ENCODE measurements around the gene PIK3R6.
"Not testable (repeated sequence)": the region's sequence is repeated elsewhere in the genome, so short reads cannot be mapped to it uniquely, and the experiment has no call there.

PIK3R6 gene

GRCh38 chr17:8893621-8894201 lies 26.2 kb upstream of the PIK3R6 start:
- DNase-seq: no peak

DNA sequence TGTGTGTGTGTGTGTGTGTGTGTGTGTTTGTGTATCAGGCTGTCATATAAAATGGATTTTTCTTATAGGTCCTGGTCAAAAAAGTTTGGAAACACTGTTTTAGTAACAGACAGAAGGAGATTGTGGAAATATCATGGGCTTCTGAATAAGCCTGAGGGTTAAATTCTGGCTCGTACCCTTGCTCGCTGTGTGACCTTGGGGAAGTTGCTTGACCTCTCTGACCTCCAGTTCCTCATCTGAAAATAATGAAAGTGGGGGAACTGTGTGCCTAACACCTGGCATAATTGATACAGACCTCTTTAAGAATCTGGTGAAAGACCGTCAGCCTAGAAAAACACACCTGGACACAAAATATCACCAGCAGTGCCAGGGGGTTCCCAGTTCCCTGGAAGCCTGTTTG lies 25.6 kb upstream of the PIK3R6 start:
- DNase-seq: no peak

DNA sequence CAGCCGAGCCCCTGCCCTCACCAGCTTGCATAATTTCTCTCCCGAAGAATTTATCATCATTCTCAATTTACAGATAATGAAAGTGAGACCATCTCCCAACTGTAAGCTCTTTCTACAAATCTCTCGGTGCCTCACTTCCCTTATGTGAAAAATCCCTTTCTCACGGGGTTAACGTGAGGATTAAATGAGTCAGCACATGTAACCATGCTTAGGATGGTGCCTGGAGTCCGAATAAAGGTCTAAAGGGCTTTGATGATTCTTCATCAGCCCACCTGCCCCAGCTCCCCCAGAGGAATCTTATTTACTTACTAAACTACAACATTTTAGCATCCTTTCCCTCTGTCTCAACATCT lies 24.8 kb upstream of the PIK3R6 start:
- DNase-seq: no peak

GRCh38 chr17:8890671-8891070 lies 23.2 kb upstream of the PIK3R6 start:
- no peak for DNase-seq

GRCh38 chr17:8889458-8890210 lies 22.2 kb upstream of the PIK3R6 start:
- no peak for DNase-seq

- no peak for DNase-seq
Observed at GRCh38 chr17:8888704-8889302, 21.3 kb upstream of the PIK3R6 start.

DNA sequence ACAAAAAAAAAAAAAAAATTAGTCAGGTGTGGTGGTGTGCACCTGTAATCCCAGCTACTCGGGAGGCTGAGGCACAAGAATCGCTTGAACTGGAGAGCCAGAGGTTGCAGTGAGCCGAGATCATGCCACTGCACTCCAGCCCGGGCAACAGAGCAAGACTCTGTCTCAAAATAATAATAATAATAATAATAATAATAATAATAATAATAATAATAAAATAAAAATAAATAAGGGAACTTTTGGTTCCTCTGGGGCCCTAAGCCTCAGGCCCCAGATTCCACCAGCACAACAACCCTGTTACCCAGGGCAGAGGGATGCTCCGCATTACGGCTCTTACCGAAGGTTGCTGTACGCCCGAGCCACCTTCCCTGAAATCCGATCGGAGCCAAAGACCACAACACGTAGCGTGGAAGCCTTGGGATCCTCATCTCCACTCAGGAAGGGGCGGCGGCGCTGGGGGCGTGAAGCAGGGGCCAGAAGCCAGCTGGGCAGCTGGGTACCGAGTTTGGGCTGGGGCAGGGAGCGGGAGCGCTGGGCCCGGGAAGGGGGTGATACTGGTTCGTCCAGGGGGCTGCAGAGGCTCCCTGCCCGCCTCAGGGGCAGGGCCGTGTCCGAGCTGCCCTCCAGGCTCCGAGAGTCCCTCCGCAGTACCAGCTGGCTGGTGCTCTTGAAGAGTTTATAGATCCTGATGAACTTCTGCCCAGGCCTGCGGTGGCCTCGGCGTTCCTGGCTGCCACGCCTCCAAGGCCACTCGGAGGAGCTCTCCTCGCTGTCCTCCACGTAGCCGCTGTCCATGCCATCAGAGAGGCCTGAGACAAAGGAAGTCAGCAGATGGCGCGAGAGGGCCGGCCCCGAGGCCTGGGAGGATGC lies 20.6 kb upstream of the PIK3R6 start:
- no peak for DNase-seq

GRCh38 chr17:8887301-8887700 lies 19.8 kb upstream of the PIK3R6 start:
- no peak for DNase-seq

GRCh38 chr17:8885967-8886684 lies 18.7 kb upstream of the PIK3R6 start:
- DNase-seq: no peak

DNA sequence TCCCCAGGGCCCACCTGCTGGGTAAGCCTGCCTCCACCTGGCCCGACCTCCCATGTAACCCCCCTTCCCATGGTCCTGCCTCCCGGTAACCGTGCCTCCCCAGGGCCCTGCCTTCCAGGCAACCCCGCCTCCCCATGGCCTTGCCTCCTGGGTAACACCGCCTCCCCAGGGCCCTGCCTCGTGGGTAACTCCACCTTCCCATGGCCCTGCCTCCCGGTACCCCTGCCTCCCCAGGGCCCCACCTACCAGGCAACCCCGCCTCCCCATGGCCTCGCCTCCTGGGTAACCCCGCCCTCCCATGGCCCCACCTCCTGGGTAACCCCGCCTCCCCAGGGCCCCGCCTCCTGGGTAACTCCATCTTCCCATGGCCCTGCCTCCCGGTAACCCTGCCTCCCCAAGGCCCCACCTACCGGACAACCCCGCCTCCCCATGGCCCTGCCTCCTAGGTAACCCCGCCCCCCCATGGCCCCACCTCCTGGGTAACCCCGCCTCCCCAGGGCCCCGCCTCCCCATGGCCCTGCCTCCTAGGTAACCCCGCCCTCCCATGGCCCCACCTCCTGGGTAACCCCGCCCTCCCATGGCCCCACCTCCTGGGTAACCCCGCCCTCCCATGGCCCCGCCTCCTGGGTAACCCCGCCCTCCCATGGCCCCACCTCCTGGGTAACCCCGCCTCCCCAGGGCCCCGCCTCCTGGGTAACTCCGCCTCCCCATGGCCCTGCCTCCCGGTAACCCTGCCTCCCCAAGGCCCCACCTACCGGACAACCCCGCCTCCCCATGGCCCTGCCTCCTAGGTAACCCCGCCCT lies 17.9 kb upstream of the PIK3R6 start:
- DNase-seq: not testable (repeated sequence)

GRCh38 chr17:8884336-8884990 lies 17.0 kb upstream of the PIK3R6 start:
- DNase-seq: no peak

DNA sequence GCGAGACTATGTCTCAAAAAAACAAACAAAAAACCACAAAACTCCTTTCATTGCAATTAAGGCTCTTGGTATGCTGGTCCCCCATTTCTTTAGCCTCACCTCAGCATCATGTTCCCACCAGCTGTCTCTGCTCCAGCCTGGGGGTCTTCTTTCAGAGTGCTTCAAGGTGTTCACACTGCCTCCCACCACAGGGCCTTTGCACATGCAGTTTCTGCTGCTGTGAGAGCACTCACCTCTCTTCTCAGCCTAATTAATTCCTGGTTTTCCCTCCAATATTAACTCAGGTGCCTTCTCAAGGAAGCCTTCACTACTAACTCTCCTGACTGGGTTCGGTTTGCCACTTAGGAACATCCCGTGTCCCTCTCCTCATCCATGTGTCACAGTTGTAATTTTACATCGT lies 15.9 kb upstream of the PIK3R6 start:
- no peak for DNase-seq

GRCh38 chr17:8881606-8882005 lies 14.1 kb upstream of the PIK3R6 start:
- DNase-seq: no peak

DNA sequence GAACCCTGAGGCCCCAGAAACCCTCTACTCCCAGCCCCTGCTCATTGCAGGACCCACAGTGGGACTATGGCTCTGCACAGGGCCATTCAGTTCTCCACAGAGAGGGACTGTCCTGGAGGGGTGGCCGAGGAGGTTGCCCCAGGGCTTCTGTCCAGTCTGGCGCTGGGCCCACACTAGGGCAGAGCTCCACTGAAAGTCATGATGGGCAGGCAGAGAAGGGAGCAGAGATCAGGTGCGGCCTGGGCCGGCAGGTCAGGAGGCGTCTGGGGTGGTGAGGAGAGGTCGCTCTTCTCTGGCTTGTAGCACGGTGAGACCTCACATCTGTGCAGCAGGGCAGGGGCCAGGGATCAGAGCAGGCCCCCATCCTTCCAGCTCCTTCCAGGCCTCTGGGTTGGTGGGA lies 13.0 kb upstream of the PIK3R6 start:
- no peak for DNase-seq

GRCh38 chr17:8879410-8879809 lies 11.9 kb upstream of the PIK3R6 start:
- no peak for DNase-seq

- DNase-seq: no peak
Observed at GRCh38 chr17:8877984-8878383, 10.5 kb upstream of the PIK3R6 start.

DNA sequence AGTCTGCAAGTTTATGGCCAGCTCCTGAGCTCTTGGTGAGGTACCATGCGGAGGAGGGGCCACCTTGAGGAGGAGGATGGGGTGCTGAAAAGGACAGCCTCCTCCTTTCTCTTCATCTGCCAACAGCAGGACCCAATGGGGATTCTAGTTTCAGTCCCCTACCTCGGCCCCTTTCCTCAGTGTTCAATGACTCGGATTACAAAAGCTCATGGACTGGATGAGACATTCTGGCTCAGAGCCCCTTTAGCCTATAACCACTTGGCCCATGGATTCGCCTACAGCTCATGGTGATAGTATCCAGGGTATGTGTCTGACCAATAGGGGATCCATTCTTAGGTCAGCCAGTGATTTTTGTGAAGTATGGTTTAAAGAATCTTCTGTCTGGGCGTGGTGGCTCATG lies 8.5 kb upstream of the PIK3R6 start:
- no peak for DNase-seq

- DNase-seq: no peak
Observed at GRCh38 chr17:8875436-8875835, 8.0 kb upstream of the PIK3R6 start.

DNA sequence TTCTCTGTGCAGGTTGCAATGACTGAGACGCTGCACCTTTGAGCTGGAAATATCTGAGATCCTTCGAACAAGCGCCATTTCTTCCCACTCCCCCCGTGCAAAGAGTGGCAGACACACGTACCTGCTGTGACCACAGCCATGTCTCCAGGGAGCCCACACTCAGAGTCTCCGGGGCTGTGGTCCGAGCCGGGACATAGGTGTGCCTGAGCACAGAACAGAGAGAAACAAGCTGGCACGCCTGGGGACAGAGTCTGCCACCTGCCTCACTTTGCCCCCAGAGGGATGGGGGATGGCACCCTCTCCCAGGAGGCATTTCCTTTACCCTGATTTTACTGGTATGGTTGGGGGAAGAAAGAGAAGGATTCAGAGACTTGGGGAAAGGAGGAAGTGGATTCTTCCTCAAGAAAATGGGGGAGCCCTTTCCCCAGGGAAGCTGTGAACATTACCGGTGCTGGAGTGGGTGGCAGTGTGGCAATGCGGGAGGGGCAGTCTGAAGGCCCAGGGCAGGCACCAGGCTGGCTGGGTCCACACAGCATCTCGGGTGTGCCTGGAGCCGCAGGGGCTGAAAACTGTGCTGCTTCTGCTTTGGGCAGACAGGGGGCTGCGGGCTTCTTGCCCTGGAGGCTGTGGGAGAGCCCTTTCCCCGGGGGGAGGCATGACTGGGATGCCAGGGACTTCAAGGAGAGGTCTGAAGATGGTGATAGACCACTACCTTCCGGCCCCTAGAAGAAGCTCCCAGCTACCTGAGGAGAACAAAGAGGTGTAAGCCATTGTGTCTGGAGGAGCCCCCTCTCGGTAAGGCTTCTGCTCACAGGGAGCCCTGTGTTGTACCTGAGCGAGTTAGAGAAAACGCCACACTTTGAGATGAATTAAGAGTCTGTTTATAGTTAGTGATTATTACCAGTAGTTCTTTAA lies 6.6 kb upstream of the PIK3R6 start:
- DNase-seq: no peak

- no peak for DNase-seq
Observed at GRCh38 chr17:8872705-8873435, 5.4 kb upstream of the PIK3R6 start.
